Left hindlimb (tissue), 1 donor: Measurements from ENCODE around the gene RASGRP4.

Source experiments
- DNase-seq: peaks from one replicate; pipeline ENCODE4 v3.0.0-alpha.2; 2018

The RASGRP4 gene

DNA sequence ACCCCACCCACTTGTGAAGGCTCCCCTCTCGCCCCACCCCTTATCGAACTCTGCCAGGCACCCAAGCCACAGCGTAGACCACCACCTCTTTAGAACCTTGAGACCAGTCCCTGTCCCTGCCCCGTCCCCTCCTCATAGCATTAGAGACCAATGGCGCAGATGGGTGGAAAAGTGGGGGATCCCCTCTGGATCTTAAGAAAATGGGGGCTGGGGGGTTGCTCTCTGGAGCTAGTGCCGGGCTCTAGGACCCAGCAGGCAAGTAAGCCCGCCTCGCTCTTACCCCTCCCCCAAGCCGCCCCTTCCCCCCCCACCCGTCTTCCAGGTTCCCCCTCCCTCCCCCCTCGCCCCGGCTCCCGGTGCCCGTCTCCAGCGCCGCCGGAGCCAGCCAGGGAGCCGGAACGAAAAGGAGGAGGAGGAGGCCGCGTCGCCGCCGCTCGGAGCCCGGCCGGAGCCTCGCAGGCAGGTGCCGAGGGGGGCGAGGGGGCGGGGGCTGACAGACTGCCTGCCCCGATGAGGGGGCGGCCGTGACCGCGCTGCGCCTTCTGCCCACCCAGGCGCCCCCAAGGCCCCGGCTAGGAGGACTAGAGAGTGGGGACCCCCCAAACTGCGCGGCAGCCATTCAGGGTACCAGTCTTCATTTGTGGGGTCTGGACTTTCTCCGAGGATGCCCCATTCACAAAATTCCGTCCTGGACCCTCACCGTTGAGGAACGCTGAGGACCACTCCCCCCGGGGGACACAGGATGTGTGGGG lies 37.5 kb downstream of the RASGRP4 start, which contains the start of gene SPRED3:
SPRED3 (plus strand) TSS at position 349 of the 752 bp plus-strand sequence. CDS start 1,606 bp downstream, outside the sequence.
- DNase-seq = no peak

DNA sequence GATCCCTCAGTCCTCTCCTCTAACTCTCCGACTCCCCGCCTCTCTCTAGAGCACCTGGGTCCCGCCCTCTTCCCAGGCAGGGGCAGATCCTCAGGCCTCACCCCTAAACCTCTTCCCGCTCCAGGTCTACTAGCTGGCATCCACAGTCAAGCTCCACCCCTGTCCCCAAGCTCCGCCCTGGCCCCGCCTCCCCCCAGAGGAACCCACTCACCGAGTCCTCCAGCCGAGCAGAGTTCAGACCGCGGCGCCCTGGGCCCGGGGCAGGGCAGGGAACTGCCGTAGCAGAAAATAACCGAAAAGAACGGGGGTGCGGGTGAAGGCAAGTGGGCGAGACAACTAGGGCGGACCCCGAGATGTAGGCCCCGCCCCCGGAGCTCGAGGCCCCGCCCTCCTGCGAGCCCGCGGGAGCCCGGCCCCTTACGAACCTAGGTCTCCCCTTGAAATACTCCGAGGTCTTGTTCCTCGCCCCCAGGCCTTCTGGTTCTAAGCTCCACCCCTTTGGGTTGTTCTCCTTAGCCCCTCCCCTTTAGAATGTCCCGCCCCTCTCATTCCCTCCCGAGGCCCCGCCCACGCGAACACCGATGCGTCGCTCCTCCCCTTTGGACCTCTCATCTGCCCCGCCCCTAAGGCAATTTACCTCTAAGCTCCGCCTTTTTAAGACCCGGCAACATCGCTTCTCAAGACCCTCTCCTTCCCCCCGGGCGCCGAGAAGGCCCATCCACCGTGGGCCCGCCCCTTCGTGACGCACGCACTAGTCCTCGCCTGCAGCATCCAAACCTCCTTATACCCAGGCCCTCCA lies 38.3 kb downstream of the RASGRP4 start, which contains the start of gene GGN:
GGN (minus strand) TSS at position 485 of the 799 bp plus-strand sequence. CDS start 773 bp downstream, outside the sequence.
- peak; percentile 75 for DNase-seq

DNA sequence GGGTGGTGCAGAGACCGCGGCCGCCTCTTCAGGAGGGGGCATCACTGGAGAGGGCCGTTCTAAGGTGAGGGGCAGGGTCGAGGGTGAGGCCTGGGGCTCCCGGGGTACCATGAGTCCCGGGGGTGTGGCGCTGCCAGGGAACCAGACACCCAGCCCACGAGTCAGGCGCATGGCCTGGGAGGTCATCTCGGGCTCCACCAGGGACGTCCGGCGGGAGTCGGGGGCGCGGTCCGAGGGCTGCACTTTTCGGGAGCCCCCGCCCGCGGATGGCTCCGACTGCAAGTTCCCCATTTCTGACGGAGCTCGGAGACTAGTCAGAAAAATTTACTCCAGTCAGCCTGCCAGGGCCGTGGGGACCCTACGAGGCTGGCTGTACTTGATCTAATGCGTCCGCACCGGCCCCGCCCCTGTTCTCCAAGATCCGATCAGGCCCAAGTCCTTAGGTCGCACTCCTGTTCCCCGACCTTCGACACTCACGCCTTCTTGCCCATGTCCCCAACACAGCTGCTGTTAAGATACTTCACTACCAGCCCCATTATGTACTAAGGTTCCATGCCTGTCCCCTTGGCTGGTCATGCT lies 39.0 kb downstream of the RASGRP4 start:
- no peak for DNase-seq

DNA sequence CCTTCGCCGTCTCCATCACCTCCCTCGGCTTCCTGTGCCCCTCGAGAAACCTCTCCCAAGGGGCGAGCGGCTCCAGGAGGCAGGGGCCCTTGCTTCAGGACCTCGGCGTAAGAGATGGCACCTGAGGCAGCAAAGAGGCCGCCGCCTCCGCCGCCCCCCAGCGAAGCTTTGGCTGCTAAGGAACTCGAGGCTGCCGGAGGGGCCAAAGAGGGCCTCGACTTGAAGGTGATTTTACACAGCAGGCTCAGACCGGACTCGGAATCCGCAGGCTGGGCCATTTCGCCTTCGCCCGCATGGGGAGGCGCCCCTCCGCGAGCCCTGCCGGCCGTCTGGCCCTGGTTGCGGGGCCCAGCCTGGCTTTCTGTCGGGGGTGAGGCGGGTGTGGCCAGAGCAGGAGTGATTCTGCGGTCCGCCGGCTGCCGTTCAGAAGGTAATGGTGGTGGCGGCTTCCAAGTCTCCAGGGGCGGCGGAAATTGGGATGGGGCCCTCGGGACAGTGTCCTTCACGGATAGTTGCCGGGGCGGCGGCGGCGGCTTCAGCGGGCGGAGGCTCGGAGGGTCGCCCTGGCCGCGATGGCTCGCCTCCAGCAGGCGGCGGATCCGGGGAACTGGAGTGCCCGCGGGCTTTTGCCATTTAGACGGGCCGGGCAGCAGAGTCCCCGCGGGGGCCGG lies 39.6 kb downstream of the RASGRP4 start:
- DNase-seq = no peak

DNA sequence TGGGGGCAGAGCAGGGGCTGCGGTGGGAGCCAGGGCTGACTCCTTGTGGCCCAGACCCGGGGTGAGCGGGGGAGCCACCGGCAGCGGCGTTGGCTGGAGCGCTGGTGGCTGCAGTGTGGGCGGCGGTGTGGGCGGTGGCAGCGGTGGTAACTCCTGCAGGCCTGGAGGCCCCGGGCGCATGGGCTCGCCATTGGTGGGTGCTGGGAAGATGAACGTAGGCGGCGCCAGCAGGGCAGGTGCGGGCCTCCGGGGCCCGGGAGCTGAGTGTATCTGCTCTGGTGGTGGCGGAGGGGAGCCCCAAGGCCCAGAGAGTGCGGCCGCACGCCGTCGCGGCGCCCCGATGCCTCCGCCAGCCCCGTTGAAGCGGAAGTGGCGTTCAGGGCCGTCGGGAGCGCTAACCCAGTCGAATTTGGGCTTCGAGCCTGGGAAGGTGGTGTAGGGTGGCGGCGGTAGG lies 40.2 kb downstream of the RASGRP4 start:
- no peak for DNase-seq

DNA sequence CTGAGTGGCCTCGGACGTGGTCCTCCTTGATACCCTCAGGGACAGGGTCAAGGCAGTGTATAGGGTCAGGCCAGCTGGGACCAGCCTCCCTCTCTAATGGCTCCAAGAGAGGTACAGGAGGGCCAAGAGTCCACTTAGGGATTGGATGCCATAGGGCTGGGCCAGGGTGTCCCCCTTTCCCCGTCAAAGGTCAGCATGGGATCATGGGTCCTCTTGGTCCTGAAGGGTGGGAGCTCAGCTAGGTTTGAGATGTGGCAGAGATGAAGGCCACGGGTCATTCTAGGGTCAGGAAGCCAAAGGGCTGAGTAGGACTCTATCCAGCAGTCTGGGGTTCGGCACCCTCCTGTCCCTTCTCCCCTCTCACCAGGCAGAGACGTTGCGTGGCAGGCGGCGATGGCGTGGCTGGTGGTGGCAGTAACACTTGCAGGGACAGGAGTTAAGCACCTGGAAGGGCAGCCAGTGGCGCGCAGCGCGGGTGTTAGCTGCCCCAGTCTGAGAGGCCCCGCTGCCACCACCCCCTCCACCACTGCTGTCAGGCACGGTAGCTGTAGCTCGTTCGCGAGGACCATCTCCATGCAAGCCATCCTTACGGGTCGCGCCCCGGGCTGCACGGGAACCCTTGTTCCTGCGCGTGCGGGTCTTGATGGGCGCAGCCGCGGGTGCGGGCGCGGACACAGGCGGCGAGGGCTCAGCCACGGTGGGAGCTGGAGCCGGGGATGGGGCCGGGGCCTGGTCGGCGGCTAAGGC lies 40.8 kb downstream of the RASGRP4 start:
- no peak for DNase-seq

DNA sequence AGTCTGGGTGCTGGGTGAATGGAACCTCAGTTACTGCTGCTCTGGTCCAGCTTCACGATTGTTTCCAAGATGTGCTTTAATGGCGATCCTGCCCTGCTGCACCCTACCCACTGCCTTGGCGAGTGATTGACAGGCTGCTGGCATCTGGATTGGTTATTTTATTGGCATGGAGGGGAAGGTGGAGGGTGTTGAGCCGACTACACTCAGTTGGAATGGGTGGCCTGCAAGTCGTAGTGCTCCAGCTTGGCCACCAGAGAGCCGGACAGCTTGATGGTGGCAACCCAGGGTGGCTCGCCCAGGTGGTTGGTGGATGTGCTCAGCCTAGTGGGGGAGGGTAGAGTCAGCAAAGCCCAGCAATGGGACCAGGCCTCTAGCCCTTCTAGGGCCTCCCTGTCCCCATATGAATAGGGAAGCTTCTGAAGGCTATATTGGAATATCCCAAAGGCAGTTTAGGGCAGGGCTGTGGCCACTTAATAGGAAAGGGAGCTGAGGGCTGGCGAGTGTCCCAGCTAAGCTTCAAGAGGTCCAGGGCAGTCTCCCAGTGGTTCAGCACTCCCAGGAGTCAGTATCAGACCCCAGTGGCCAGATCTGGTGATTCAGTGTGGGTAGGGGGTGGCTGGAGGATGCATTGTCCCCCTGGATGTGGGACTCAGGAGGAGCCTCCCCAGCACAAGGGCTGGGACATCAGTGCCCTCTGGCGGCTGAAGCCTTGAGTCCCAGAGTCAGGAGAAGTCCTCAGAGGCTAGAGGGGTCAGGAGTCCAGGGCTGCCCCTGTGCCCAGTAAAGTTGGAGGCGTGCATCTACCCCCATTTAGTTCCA lies 41.6 kb downstream of the RASGRP4 start:
- no peak for DNase-seq

DNA sequence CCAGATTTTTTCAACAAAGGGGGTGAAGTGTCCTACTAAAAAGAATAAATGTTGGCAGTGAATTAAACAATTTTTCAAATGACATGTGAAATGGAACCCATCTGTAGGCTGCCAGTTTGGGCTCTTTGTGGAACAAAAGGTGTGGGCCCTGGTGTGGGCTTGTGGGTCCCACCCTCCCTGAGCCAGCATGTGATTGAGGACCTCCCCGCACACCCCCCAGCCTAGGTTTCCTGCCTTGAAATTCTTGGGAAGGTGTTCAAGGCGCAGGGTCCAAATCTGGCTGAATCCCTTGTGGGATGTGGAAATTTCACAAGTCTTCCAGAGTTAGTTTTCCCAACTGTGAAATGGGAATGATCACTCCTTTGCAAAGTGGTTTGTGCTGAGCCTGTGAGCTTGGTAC lies 42.3 kb downstream of the RASGRP4 start:
- no peak for DNase-seq

DNA sequence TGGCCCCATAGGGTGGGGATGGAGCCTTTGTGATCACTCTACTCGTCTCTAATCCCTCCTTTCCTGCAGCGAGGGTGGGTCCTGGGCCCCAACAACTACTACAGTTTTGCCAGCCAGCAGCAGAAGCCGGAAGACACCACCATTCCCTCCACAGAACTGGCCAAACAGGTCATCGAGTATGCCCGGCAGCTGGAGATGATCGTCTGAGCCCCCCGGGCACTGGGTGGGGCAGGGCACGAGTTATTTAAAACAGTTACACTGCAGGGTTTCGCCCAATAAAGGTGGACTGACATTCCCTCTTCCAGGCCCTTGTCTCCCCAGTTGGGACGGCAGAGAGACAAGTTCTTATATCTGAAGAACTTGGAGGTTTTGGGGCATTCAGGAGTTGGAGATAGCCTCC lies 42.8 kb downstream of the RASGRP4 start:
- no peak for DNase-seq

DNA sequence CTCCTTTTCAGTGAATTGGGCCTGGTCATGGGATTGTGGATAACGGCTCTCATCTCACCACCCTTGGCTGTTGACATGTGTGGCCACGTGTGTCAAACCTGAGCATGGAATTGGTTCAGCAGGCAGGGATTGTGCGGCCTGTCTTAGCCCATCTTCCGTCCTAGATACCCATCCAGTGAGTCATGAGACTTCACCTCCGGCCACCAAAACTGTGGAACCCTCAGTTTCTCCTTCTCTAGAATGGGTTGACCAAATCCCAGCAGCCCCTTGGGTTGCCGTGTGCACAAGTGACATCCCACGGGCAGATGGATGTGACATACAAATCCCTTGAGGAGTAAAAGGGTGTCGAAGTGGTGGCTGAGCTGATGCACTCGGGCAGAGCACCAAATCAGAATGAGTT lies 44.9 kb downstream of the RASGRP4 start:
- no peak for DNase-seq

DNA sequence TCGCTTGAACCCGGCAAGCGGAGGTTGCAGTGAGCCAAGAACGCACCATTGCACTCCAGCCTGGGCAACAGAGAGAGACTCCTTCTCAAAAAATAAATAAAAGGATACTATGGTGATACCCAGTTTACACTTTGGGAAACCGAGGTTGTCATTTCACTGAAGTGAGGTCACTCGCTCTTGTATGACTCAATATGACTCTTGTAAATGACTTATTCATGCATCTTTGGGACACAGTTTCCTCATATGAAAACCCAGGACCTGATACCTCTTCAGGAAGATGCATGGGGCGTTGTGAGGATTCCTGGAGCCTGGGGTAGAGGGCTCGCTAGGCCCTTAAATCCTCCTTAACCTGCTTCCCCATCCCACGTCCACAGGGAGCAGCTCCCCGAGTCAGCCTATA lies 47.2 kb downstream of the RASGRP4 start:
- DNase-seq = no peak

DNA sequence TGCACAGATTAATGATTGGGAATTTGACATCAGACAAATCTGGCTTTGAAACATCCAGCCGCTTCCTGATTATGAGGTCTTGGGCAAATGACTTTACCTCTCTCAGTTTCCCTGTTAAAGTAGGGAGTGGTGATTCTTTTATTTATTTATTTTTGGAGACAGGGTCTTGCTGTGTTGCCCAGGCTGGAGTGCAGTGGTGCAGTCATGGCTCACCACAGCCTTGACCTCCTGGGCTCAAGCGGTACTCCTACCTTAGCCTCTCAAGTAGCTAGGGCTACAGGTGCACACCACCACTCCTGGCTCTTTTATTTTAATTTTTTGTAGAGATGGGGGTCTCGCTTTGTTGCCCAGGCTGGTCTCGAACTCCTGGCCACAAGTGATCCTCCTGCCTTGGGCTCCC lies 49.0 kb downstream of the RASGRP4 start:
- no peak for DNase-seq

DNA sequence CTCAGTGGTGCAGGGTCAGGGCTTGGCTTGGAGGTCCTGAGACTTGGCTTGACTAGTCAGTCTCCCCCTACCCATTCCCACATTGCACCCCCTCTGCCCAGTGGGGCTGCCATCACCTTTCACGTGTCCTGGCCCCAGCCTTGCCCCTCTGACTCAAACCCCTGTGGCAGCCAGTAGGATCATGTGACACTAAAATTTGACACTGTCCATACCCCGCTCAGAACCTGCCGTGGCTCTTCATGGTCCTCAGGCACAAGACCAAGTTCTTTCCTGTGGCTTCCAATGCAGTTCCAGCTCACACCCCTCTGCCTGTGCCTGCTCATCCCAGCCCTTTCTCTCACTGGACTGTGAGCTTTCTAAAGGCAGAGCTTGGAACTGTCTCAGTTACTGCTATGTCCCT lies 49.4 kb downstream of the RASGRP4 start:
- DNase-seq = no peak

DNA sequence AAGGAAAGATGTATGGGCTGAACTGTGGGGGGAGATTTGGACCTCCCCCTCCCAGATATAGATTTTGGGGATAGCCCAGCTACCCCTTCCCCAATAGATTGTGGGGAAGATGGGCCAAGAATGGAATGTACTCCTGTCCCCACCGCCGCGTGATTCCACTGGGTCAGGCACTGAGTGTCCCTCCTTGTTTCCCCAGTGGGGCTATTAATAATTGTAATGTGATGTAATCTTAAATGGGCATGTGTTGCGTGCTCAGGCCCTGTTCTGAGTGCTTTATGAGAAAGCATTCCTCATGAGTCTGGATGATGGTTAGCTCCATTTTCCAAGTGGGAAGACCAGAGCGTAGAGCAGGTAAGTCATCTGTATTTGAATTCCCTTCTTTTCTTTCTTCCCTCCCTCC lies 50.3 kb downstream of the RASGRP4 start:
- no peak for DNase-seq

DNA sequence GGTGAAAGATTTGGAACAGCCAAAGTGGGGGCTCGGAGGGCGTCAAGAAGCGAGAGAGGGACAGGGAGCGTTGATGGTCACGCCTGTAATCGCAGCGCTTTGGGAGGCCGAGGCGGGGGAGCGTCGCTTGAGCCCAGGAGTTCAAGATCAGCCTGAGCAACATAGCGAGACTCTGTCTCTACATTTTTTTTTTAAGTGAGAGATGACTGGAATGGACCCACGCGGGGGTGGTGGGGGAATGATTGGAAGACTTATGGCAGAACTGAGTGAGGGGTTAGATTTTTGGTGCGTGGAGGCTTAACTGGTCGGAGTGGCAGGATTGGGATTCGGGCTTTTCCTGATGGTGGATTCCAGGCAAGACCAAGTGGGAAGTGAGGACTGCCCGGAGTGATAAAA lies 50.9 kb downstream of the RASGRP4 start:
- no peak for DNase-seq

DNA sequence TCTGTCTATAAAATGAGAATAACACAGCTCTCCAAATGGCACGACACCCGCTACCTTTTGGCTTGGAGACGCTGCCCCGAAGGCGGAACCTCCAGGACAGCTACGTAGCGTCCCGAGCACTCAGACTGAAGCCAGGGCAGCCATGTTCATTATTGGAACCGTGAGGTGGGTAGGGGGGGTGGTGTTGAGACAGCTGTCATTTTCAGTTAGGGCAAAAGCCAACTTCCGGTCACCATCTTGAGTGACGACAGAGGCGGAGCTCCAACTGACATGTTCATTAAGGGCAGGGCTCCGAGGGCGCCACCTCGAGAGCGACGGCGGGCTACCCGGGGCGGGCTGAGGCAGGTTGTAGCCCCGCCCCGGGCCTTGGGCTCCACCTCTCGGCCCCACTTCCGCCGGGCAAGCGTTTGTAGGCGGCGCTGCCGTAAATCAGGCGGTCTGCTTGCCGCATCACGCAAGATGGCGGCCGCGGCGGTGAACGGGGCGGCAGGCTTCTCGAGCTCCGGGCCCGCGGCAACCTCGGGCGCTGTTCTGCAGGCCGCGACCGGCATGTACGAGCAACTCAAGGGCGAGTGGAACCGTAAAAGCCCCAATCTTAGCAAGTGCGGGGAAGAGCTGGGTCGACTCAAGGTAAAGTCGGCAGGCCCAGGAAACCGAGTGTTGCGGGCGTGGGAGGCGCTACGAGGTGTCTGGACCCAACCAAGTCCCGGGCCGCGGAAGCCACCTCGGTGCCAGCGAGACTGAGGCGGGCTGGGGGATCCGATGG lies 51.5 kb downstream of the RASGRP4 start, which contains the start of gene PSMD8:
PSMD8 (plus strand) TSS at position 240 of the 766 bp plus-strand sequence; CDS start at position 271, 31 bp downstream.
- peak; percentile 99 for DNase-seq

DNA sequence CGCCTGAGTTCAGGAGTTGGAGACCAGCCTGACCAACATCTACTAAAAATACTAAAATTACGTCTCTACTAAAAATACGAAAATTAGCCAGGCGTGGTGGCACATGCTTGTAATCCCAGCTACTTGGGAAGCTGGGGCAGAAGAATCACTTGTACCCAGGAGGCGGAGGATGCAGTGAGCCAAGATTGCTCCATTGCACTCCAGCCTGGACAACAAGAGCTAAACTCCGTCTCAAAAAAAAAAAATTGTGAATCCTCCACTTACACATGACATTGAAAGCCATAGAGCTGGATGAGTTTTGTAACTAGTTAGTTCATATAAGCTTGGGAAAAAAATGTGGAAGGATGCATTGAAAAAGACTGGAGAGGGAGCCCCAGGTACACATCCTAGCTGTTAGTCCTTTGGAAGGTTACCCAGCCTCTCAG lies 52.1 kb downstream of the RASGRP4 start:
- no peak for DNase-seq

DNA sequence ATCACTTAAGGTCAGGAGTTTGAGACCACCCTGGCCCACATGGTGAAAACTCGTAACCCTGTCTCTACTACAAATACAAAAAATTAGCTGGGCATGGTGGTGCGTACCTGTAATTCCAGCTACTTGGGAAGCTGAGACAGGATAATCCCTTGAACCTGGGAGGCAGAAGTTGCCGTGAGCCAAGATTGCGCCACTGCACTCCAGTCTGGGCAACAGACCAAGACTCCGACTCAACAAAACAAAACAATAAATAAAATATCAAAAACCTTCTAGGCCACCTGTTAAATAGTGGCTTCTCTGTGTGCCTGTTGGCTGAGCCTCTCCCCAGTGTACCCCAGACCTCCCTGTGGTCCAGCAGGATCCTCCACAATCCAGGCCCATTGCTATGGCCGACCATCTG lies 54.9 kb downstream of the RASGRP4 start:
- DNase-seq = no peak

DNA sequence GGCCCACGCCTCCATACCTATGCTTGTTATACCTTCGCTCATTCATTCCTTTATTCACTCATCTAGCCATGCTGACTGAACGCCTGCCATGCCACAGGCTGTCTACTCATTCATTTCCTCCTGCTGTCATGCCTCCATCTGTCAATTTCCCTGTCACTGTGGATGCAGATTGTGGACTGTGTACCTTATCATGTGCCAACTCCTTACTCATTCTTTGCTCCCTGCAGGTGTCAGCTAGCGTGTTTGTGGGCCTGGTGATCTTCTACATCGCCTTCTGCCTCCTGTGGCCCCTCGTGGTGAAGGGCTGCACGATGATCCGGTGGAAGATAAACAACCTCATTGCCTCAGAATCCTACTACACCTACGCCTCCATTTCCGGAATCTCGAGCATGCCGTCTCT lies 55.7 kb downstream of the RASGRP4 start:
- DNase-seq = no peak

DNA sequence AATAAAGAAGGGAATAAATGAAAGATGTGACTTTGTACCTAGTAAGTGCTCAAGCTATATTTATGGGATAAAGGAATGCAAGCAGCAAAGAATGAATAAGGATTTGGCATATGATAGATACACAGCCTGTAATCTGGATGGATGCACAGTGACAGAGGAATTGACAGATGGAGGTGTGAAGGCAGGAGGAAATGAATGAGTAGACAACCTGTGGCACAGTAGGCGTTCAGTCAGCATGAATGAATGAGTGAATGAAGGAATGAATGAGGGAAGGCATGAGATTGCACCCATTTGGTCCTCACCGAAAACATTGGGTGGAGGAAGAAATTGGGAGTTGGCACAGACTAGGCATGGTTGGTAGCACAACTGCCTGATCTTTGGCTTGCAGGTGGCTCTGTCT lies 56.4 kb downstream of the RASGRP4 start:
- no peak for DNase-seq
